Measurements from ENCODE around the gene GJB2.
A peak's percentile ranks its signal among the peaks of the same experiment; 100 is the strongest.

Gene GJB2

DNA sequence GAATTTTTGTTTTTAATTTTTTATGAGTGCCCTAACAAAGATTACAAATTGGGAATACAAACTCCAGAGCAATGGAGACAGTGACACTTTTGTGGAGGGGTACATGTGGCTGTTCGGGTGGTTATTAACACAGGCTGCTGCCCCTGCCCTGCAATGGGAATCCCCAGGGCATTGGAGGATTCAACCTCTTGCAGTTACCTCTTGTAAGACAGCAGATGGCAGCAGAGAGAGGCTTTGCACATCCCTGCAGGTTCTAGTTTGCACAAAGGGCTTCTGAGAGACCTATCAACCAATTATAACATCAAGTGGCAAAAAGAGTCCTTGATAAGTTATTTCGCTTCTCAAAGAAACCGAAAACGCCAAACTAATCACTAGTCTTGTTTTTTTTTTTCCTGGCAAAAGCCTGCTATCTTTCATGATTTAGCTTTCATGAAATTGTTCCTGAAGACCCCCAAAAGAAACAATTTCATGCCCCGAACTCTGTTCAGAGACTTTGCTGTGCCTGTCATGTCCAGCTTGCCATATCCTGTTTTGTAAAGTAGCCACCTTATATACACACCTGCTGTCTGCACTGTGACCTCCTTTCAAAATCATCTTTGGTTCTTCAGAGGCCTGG lies 10.4 kb downstream of the GJB2 start:
- H2BK12ac ChIP-seq (ENCODE audit: low read length in 2 of 2), result no peak overlapping the region
- no peaks in the 10 kb centered on the region for H3K79me1 ChIP-seq (replicated peaks; ENCODE audit: low read length, poor library complexity, severe bottlenecking)
- peaks cover 3% of the 10 kb centered on the region for H3K4me1 ChIP-seq (ENCODE audit: control insufficient read depth, insufficient read depth, low read depth, low read length)
- H2BK120ac ChIP-seq (ENCODE audit: low read depth, low read length), result no peak overlapping the region
- H3K27me3 ChIP-seq (ENCODE audit: control insufficient read depth in 1 of 2, insufficient read depth in 1 of 2, low read length in 2 of 2), result peaks cover 8 to 32% of the 10 kb centered on the region in 2 experiments
- no peaks in the 10 kb centered on the region for H3K9me3 ChIP-seq (ENCODE audit: control insufficient read depth, low read length)
- H2AK5ac ChIP-seq (ENCODE audit: low read length, severe bottlenecking), result no peak overlapping the region
- H3K14ac ChIP-seq (ENCODE audit: low read length in 2 of 2), result no peak overlapping the region
- H3K9ac ChIP-seq (ENCODE audit: low read length), result no peak overlapping the region
- H4K91ac ChIP-seq (ENCODE audit: low read length), result no peak overlapping the region
- no peak overlapping the region for H3K27ac ChIP-seq (ENCODE audit: low read length, poor library complexity, severe bottlenecking)
- no peak overlapping the region for H3K23ac ChIP-seq (ENCODE audit: low read length in 2 of 2)
- H3K36me3 ChIP-seq (ENCODE audit: control insufficient read depth in 1 of 2, insufficient read depth in 2 of 2, low read depth in 1 of 2, low read length in 2 of 2), result peaks cover 0 to 3% of the 10 kb centered on the region in 2 experiments
- H3K18ac ChIP-seq (ENCODE audit: low read depth in 1 of 2, low read length in 2 of 2), result no peak overlapping the region
- WGBS, result 30% methylated on average over 5 of the region's 5 CpGs
- H2BK15ac ChIP-seq (ENCODE audit: low read depth, poor library complexity, severe bottlenecking), result no peak overlapping the region
- no peak overlapping the region for H3K4ac ChIP-seq (ENCODE audit: low read depth in 1 of 2, low read length in 2 of 2)
- no peak overlapping the region for H3K4me2 ChIP-seq (ENCODE audit: low read length, poor library complexity, severe bottlenecking)
- H3K4me3 ChIP-seq (ENCODE audit: insufficient read depth in 1 of 2, low read depth in 1 of 2, low read length in 2 of 2), result no peak overlapping the region
- no peak overlapping the region for H4K8ac ChIP-seq (ENCODE audit: low read length)
- no peak overlapping the region for H2AFZ ChIP-seq (ENCODE audit: low read depth, low read length)
- H2BK5ac ChIP-seq (ENCODE audit: low read depth, low read length, poor library complexity, severe bottlenecking), result no peak overlapping the region
- DNase-seq, result peak; percentile 75

DNA sequence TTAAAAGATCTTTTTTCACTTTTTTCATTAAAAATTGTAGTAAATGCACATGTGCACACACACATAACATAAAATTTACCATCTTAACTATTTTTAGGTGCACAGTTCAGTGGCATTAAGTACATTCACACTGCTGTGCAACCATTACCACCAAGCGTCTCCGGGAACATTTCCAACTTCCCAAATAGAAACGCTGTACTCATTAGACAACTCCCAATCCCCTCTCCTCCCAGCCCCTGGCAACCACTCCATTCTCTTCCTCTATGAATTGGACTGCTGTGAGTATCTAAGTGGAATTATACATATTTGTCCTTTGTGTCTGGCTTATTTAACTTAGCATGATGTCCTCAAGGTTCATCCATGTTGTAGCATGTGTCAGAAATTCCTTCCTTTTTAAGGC lies 11.6 kb downstream of the GJB2 start:
- Histone ChIP-seq H3K4me1 (ENCODE audit: control insufficient read depth, insufficient read depth, low read depth, low read length) (peaks cover 3% of the 10 kb centered on the region), H3K4ac (ENCODE audit: low read depth in 1 of 2, low read length in 2 of 2) (no peak overlapping the region), H2BK12ac (ENCODE audit: low read length in 2 of 2) (no peak overlapping the region), H3K9me3 (ENCODE audit: control insufficient read depth, low read length) (no peaks in the 10 kb centered on the region), H3K27me3 (ENCODE audit: control insufficient read depth in 1 of 2, insufficient read depth in 1 of 2, low read length in 2 of 2) (peaks cover 8 to 33% of the 10 kb centered on the region in 2 experiments), H2BK120ac (ENCODE audit: low read depth, low read length) (no peak overlapping the region), H2AFZ (ENCODE audit: low read depth, low read length) (no peak overlapping the region), H3K79me1 (replicated peaks; ENCODE audit: low read length, poor library complexity, severe bottlenecking) (no peaks in the 10 kb centered on the region), H3K36me3 (ENCODE audit: control insufficient read depth in 1 of 2, insufficient read depth in 2 of 2, low read depth in 1 of 2, low read length in 2 of 2) (peaks cover 0 to 3% of the 10 kb centered on the region in 2 experiments), H4K8ac (ENCODE audit: low read length) (no peak overlapping the region), H3K4me3 (ENCODE audit: insufficient read depth in 1 of 2, low read depth in 1 of 2, low read length in 2 of 2) (no peak overlapping the region), H2BK5ac (ENCODE audit: low read depth, low read length, poor library complexity, severe bottlenecking) (no peak overlapping the region), H2BK15ac (ENCODE audit: low read depth, poor library complexity, severe bottlenecking) (no peak overlapping the region), H3K14ac (ENCODE audit: low read length in 2 of 2) (no peak overlapping the region), H3K23ac (ENCODE audit: low read length in 2 of 2) (no peak overlapping the region), H2AK5ac (ENCODE audit: low read length, severe bottlenecking) (no peak overlapping the region), H3K27ac (ENCODE audit: low read length, poor library complexity, severe bottlenecking) (no peak overlapping the region), H3K4me2 (ENCODE audit: low read length, poor library complexity, severe bottlenecking) (no peak overlapping the region), H4K91ac (ENCODE audit: low read length) (no peak overlapping the region), H3K9ac (ENCODE audit: low read length) (no peak overlapping the region), H3K18ac (ENCODE audit: low read depth in 1 of 2, low read length in 2 of 2) (no peak overlapping the region)
- 92% methylated on average over 2 of the region's 3 CpGs for WGBS
- no peak for DNase-seq

DNA sequence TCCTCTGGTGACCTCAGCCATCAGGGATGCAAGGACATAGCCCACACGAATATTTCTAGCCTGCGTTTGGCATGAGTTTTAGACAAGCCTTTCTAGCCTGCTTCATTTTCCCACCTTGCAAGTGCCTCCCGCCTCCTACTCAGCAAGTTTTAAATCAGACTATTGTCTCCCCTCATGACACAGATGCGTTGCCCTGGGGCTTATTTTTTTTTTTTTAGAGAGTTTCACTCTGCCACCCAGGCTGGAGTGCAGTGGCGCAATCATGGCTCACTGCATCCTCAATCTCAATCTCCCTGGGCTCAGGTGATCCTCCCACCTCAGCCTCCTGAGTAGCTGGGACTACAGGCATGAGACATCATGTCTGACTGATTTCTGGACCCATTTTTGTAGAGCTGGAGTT lies 14.6 kb downstream of the GJB2 start:
- Histone ChIP-seq H4K91ac (ENCODE audit: low read length) (no peak overlapping the region), H2BK12ac (ENCODE audit: low read length in 2 of 2) (no peak overlapping the region), H3K36me3 (ENCODE audit: control insufficient read depth in 1 of 2, insufficient read depth in 2 of 2, low read depth in 1 of 2, low read length in 2 of 2) (peaks cover 0 to 3% of the 10 kb centered on the region in 2 experiments), H3K4me3 (ENCODE audit: insufficient read depth in 1 of 2, low read depth in 1 of 2, low read length in 2 of 2) (no peak overlapping the region), H3K79me1 (replicated peaks; ENCODE audit: low read length, poor library complexity, severe bottlenecking) (no peaks in the 10 kb centered on the region), H3K18ac (ENCODE audit: low read depth in 1 of 2, low read length in 2 of 2) (no peak overlapping the region), H3K4ac (ENCODE audit: low read depth in 1 of 2, low read length in 2 of 2) (no peak overlapping the region), H2AK5ac (ENCODE audit: low read length, severe bottlenecking) (no peak overlapping the region), H3K23ac (ENCODE audit: low read length in 2 of 2) (no peak overlapping the region), H2BK15ac (ENCODE audit: low read depth, poor library complexity, severe bottlenecking) (no peak overlapping the region), H2BK120ac (ENCODE audit: low read depth, low read length) (no peak overlapping the region), H2BK5ac (ENCODE audit: low read depth, low read length, poor library complexity, severe bottlenecking) (no peak overlapping the region), H3K14ac (ENCODE audit: low read length in 2 of 2) (no peak overlapping the region), H3K27ac (ENCODE audit: low read length, poor library complexity, severe bottlenecking) (no peak overlapping the region), H3K27me3 (ENCODE audit: control insufficient read depth in 1 of 2, insufficient read depth in 1 of 2, low read length in 2 of 2) (peaks cover 8 to 22% of the 10 kb centered on the region in 2 experiments), H2AFZ (ENCODE audit: low read depth, low read length) (no peak overlapping the region), H3K4me1 (ENCODE audit: control insufficient read depth, insufficient read depth, low read depth, low read length) (peaks cover 9% of the 10 kb centered on the region), H3K4me2 (ENCODE audit: low read length, poor library complexity, severe bottlenecking) (no peak overlapping the region), H4K8ac (ENCODE audit: low read length) (no peak overlapping the region), H3K9me3 (ENCODE audit: control insufficient read depth, low read length) (no peaks in the 10 kb centered on the region), H3K9ac (ENCODE audit: low read length) (no peak overlapping the region)
- 84% methylated on average over 5 of the region's 5 CpGs for WGBS
- no peak for DNase-seq

DNA sequence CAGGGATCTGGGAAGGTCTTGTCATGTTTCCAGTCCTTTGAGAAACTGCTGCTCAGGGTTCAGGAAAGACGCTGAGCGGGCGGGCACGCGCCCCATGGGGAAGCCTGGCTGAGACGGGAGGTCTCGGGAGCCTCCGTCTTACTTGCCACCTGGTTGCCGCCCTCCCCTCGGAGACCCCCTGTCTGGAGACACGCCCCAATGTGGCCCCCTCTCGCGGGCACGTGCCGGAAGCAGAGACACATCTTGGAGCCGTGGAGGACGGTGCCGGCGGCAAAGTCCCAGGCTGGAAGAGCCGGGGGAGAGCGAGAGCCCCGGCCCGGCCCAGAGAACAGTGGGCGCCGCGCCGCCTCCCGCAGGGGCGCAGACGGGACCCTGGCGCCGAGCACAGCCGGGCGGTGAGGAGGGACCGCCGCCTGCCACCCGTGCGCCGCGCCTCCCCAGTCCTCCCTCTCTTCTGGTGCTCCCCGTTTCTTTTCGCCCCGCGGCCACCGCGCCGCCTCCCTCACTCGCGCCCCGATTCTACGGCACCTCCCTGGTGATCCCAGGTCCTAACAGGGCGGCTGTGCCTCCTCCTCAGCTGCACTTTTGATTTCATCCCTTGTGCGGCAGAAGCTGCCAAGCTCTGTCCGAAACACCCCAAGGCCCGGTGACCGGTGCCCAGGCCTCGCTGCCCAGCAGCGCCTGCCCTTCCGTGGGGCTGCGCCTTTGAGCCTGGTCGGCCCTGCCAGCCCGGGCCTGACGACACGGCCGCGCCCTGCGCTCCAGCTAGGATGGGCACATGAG lies 15.5 kb downstream of the GJB2 start:
- WGBS, result 95% methylated on average over 67 of the region's 67 CpGs
- peak overlapping the region in 1 of 2 experiments; percentile 55 for H3K4me3 ChIP-seq (ENCODE audit: insufficient read depth in 1 of 2, low read depth in 1 of 2, low read length in 2 of 2)
- DNase-seq, result no peak

More for the DNA sequence above, 15.5 kb downstream of the GJB2 start:
- no peaks in the 10 kb centered on the region for H3K9me3 ChIP-seq (ENCODE audit: control insufficient read depth, low read length)
- H3K79me1 ChIP-seq (replicated peaks; ENCODE audit: low read length, poor library complexity, severe bottlenecking), result no peaks in the 10 kb centered on the region
- no peak overlapping the region for H2BK120ac ChIP-seq (ENCODE audit: low read depth, low read length)
- H3K4me2 ChIP-seq (ENCODE audit: low read length, poor library complexity, severe bottlenecking), result no peak overlapping the region
- H4K8ac ChIP-seq (ENCODE audit: low read length), result no peak overlapping the region
- no peak overlapping the region for H4K91ac ChIP-seq (ENCODE audit: low read length)
- H2AFZ ChIP-seq (ENCODE audit: low read depth, low read length), result no peak overlapping the region
- H3K4me1 ChIP-seq (ENCODE audit: control insufficient read depth, insufficient read depth, low read depth, low read length), result peaks cover 9% of the 10 kb centered on the region
- peaks cover 0 to 3% of the 10 kb centered on the region in 2 experiments for H3K36me3 ChIP-seq (ENCODE audit: control insufficient read depth in 1 of 2, insufficient read depth in 2 of 2, low read depth in 1 of 2, low read length in 2 of 2)
- no peak overlapping the region for H3K23ac ChIP-seq (ENCODE audit: low read length in 2 of 2)
- H3K27me3 ChIP-seq (ENCODE audit: control insufficient read depth in 1 of 2, insufficient read depth in 1 of 2, low read length in 2 of 2), result peaks cover 8 to 22% of the 10 kb centered on the region in 2 experiments
- H2BK15ac ChIP-seq (ENCODE audit: low read depth, poor library complexity, severe bottlenecking), result no peak overlapping the region
- H2BK5ac ChIP-seq (ENCODE audit: low read depth, low read length, poor library complexity, severe bottlenecking), result no peak overlapping the region
- no peak overlapping the region for H3K18ac ChIP-seq (ENCODE audit: low read depth in 1 of 2, low read length in 2 of 2)
- no peak overlapping the region for H3K14ac ChIP-seq (ENCODE audit: low read length in 2 of 2)
- no peak overlapping the region for H2BK12ac ChIP-seq (ENCODE audit: low read length in 2 of 2)
- no peak overlapping the region for H2AK5ac ChIP-seq (ENCODE audit: low read length, severe bottlenecking)
- H3K9ac ChIP-seq (ENCODE audit: low read length), result peak overlapping the region; percentile 41
- H3K4ac ChIP-seq (ENCODE audit: low read depth in 1 of 2, low read length in 2 of 2), result no peak overlapping the region
- no peak overlapping the region for H3K27ac ChIP-seq (ENCODE audit: low read length, poor library complexity, severe bottlenecking)
